Endothelial cell of umbilical vein (primary cell): ENCODE data around the gene PRSS48. TPM values are rescaled to one million over a fixed set of nuclear protein-coding genes. Genes with fewer than 3 reads are reported as not detected.

Source experiments
- BruUV-seq: library from RNA; stranded (reverse); fragments of 400-500 nt; replicated peaks from 2 replicates; lab custom pipeline; 2021; lab: Mats Ljungman, UMichigan
- CTCF ChIA-PET: fragments of 300-600, 350-600 bp; sonication (Branson Sonifier 250); formaldehyde crosslinking; loops from one replicate; lab custom pipeline; 2021; ENCODE audit warnings: antibody characterized with exemption, inconsistent platforms; lab: Charles Lee
- POLR2A ChIA-PET: fragments of 300-600, 350-600 bp; sonication (Branson Sonifier 250); formaldehyde crosslinking; loops from one replicate; lab custom pipeline; 2021; ENCODE audit warnings: antibody characterized with exemption, inconsistent platforms; lab: Charles Lee
- DNase-seq: peaks from one replicate; pipeline ENCODE4 v3.0.0-alpha.2; 2011; ENCODE audit warnings: low read depth, low spot score
- FAIRE-seq: peaks from 2 replicates; lab custom pipeline; 2011; peaks lifted over from hg19 to GRCh38; lab: Jason Lieb, UNC
- H2AFZ ChIP-seq: 2 replicates; pipeline ENCODE4 v1.6.0; 2012; ENCODE audit warnings: low read depth, low read length, control low read depth, inconsistent platforms
- H3K27ac ChIP-seq: 2 replicates; pipeline ENCODE4 v1.5.1; 2011; ENCODE audit warnings: low read depth, mild to moderate bottlenecking, control low read depth, low read length, moderate library complexity; ENCODE audit not compliant: insufficient read depth
- H3K27me3 ChIP-seq, 2 experiments: 2 replicates each; pipeline versions ENCODE4 v1.6.0 to v1.6.1; 2011; ENCODE audit warnings: low read length in 2 of 2, mixed read lengths in 1 of 2; ENCODE audit not compliant: control insufficient read depth in 2 of 2, insufficient read depth in 2 of 2
- H3K36me3 ChIP-seq, 2 experiments: 2 replicates in 1 of 2; 3 replicates in 1 of 2; pipeline ENCODE4 v1.5.1; 2011; ENCODE audit warnings: low read length in 2 of 2, mild to moderate bottlenecking in 1 of 2, moderate library complexity in 1 of 2; ENCODE audit not compliant: control insufficient read depth in 2 of 2, insufficient read depth in 2 of 2; ENCODE audit errors: extremely low read depth in 1 of 2
- H3K4me1 ChIP-seq: 3 replicates; pipeline ENCODE4 v1.5.1; 2011; ENCODE audit warnings: mild to moderate bottlenecking, low read length; ENCODE audit not compliant: control insufficient read depth, insufficient read depth; ENCODE audit errors: extremely low read depth
- H3K4me2 ChIP-seq: 2 replicates; pipeline ENCODE4 v1.6.1; 2011; ENCODE audit warnings: low read length, control low read depth, mixed read lengths; ENCODE audit not compliant: insufficient read depth
- H3K4me3 ChIP-seq, 3 experiments: fragments of 200-600 bp in 1 of 3; sonication (generic), shearing (Covaris generic) in 1 of 3; replicated peaks in 1 of 3; 2 replicates each; pipeline ENCODE4 v1.5.1; 2011 to 2016; ENCODE audit warnings: control low read depth in 3 of 3, low read length in 3 of 3, mild to moderate bottlenecking in 2 of 3, inconsistent platforms in 1 of 3, low read depth in 1 of 3, moderate library complexity in 1 of 3; ENCODE audit not compliant: insufficient read depth in 1 of 3
- H3K79me2 ChIP-seq: 2 replicates; pipeline ENCODE4 v1.6.0; 2012; ENCODE audit warnings: low read length, inconsistent platforms; ENCODE audit not compliant: control insufficient read depth, insufficient read depth
- H3K9ac ChIP-seq: replicated peaks from 2 replicates; pipeline ENCODE3; 2011; ENCODE audit warnings: low read length, control low read depth; ENCODE audit not compliant: insufficient read depth; ENCODE audit errors: extremely low read depth
- H3K9me1 ChIP-seq: replicated peaks from 3 replicates; pipeline ENCODE4 v1.6.0; 2011; ENCODE audit warnings: mild to moderate bottlenecking, low read length; ENCODE audit not compliant: control insufficient read depth, insufficient read depth; ENCODE audit errors: extremely low read depth
- H3K9me3 ChIP-seq: replicated peaks from 2 replicates; pipeline ENCODE4 v1.5.1; 2012; ENCODE audit warnings: low read length, inconsistent platforms; ENCODE audit not compliant: control insufficient read depth, insufficient read depth
- H4K20me1 ChIP-seq: replicated peaks from 2 replicates; pipeline ENCODE3; 2011; ENCODE audit warnings: mild to moderate bottlenecking, low read length; ENCODE audit not compliant: control insufficient read depth, insufficient read depth; ENCODE audit errors: extremely low read depth
- CTCF ChIP-seq, 2 donors: IDR thresholded peaks; 1 replicate in 1 of 2; 2 replicates in 1 of 2; pipeline ENCODE4 v1.5.1; 2011; ENCODE audit warnings: low read length in 2 of 2, mild to moderate bottlenecking in 2 of 2, moderate library complexity in 2 of 2, control low read depth in 1 of 2, inconsistent platforms in 1 of 2, low read depth in 1 of 2; ENCODE audit not compliant: insufficient read depth in 1 of 2; ENCODE audit errors: extremely low read depth in 1 of 2
- EZH2 ChIP-seq: IDR thresholded peaks from 2 replicates; pipeline ENCODE4 v1.6.1; 2012; ENCODE audit warnings: borderline replicate concordance, low read depth, mild to moderate bottlenecking, moderate library complexity, low read length, inconsistent platforms; ENCODE audit not compliant: severe bottlenecking
- FOS ChIP-seq: IDR thresholded peaks from 2 replicates; pipeline ENCODE4 v1.6.1; 2011; ENCODE audit warnings: mild to moderate bottlenecking, low read length, moderate library complexity, borderline replicate concordance; ENCODE audit not compliant: insufficient read depth
- GATA2 ChIP-seq: IDR thresholded peaks from 2 replicates; pipeline ENCODE4 v1.7.0; 2011; ENCODE audit warnings: low read depth, mild to moderate bottlenecking, moderate library complexity, mixed read lengths, low read length; ENCODE audit not compliant: insufficient read length, insufficient read depth
- JUN ChIP-seq: IDR thresholded peaks from 2 replicates; pipeline ENCODE4 v1.6.1; 2011; ENCODE audit warnings: borderline replicate concordance, low read depth; ENCODE audit not compliant: insufficient read length, insufficient read depth
- MAX ChIP-seq: IDR thresholded peaks from 2 replicates; pipeline ENCODE4 v1.6.1; 2011; ENCODE audit not compliant: insufficient read depth, insufficient read length
- MYC ChIP-seq: IDR thresholded peaks from one replicate; pipeline ENCODE4 v1.6.1; 2011; ENCODE audit warnings: mild to moderate bottlenecking, low read depth, low read length
- POLR2A ChIP-seq: IDR thresholded peaks from 2 replicates; pipeline ENCODE4 v1.6.1; 2012; ENCODE audit warnings: low read depth, mild to moderate bottlenecking, control low read depth, low read length
- POLR2AphosphoS5 ChIP-seq: IDR thresholded peaks from 2 replicates; pipeline ENCODE4 v1.6.1; 2012; ENCODE audit warnings: low read depth, mild to moderate bottlenecking, control low read depth, low read length, moderate library complexity; ENCODE audit not compliant: insufficient read depth
- dilution Hi-C: fragments of 300-500 bp; cut with MboI; formaldehyde crosslinking; loops from one replicate; pipeline ENCODE4 v1.15.0; 2019; ENCODE audit warnings: low sequenced_read_pairs; ENCODE audit not compliant: extremely low pct_ligation_motif_present
- intact Hi-C: fragments of 100-400 bp; cut with micrococcal nuclease; formaldehyde crosslinking; loops from one replicate; pipeline ENCODE4 v1.10.0; 2022
- polyA plus RNA-seq, 4 experiments: library from polyadenylated mRNA; depleted of rRNA in 3 of 4; stranded (reverse) in 3 of 4; unstranded in 1 of 4; fragments of >200 nt; gene quantifications; 2 replicates each; pipeline versions ENCODE4 v1.2.1 to v1.2.3, GENCODE V29; 2011 to 2012; ENCODE audit warnings: missing spikeins in 1 of 4
- total RNA-seq: library from RNA; stranded (reverse); gene quantifications from 2 replicates; pipeline ENCODE4 v1.2.3, GENCODE V29; 2021

Gene PRSS48
- total and polyA plus RNA-seq, 2 donors (not counting 3 experiments of a cell fraction or from before 2014, with no cell fraction given) = not detected

- CTCF ChIA-PET = interaction anchor here (0.8 to 2.1 kb wide), 6 partner anchors 10 to 377 kb away, joined by 3 to 6 read pairs (median 4); partner anchors contain the start of gene SH3D19
- Histone ChIP-seq H2AFZ (no peak overlapping the region), H3K4me2 (peak overlapping the region; percentile 93), H3K9me3 (no peaks in the 10 kb centered on the region), H3K79me2 (peaks cover 8% of the 10 kb centered on the region), H3K4me3 (peak overlapping the region; percentile 2 to 79 (median 38)), H3K4me1 (peaks cover 33% of the 10 kb centered on the region), H3K27ac (peak overlapping the region; percentile 80), H4K20me1 (no peaks in the 10 kb centered on the region), H3K36me3 (no peaks in the 10 kb centered on the region), H3K27me3 (no peaks in the 10 kb centered on the region), H3K9me1 (no peaks in the 10 kb centered on the region), H3K9ac (peak overlapping the region; percentile 91)
- dilution Hi-C loops = no loop called here
- DNase-seq = peak; percentile 99
- BruUV-seq = no TSS peak
- intact Hi-C loops = loop anchor here (1.0 to 5.0 kb wide), 8 partner anchors 12 to 533 kb away; partner anchors contain the start of genes GATB and SH3D19
- TF ChIP-seq CTCF (IDR thresholded peaks at IDR 0.05; ENCODE audit: extremely low read depth in 1 of 2, insufficient read depth in 1 of 2, low read depth in 1 of 2, low read length in 2 of 2) = no peak
- no peak for TF ChIP-seq GATA2
- TF ChIP-seq JUN = peak; percentile 28
- no peak for TF ChIP-seq MYC
- TF ChIP-seq POLR2A = peak; percentile 71
- no peak for TF ChIP-seq EZH2
- TF ChIP-seq POLR2AphosphoS5 = peak; percentile 66
- peak; percentile 51 for TF ChIP-seq FOS
- no peak for TF ChIP-seq MAX
- POLR2A ChIA-PET = interaction anchor here (0.5 to 0.6 kb wide), 2 partner anchors 12 to 119 kb away, joined by 3 read pairs; no protein-coding TSS in a partner anchor
- peak; percentile 93 for FAIRE-seq
Observed at GRCh38 chr4:151227731-151228130, 49.2 kb upstream of the PRSS48 start.
